ENCODE results near the gene HOTAIR.

Gene HOTAIR

DNA sequence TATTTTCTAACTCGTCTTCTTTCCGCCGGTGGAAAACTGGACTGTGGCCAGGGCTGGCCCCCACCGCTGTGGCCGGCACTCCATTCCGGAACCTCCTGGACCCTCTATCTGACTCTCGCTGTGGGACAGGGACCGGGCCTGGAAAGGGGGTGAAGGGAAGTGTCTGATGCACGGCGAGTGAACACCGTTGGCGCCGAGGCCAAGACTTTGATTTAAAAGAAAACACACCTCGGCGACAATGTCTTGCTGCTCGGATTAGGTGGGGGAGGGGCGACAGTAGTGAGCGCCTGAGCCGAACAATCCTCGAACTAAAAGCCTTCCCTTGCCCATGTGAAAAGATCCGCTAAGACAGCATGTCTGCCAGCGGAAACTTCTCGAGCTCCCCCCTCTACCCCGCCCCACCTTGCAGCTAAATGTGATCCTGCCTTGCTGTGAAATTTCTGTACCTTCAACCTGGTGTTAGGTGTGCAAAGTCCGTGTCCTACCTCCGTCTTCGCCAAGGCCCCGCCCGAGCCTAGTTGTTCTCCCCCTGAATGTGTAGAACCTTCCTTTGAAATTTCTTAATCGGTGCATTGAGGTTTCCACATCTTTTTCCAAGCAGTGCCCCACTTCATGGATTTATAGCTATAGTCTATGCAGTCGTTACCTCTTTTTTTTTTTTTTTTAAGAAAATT is 862 bp upstream of the HOTAIR start:
- no peak for DNase-seq (ENCODE audit: low spot score)

- no peak for DNase-seq (ENCODE audit: low spot score)
Measured at GRCh38 chr12:53975064-53975471, 314 bp upstream of the HOTAIR start.

DNA sequence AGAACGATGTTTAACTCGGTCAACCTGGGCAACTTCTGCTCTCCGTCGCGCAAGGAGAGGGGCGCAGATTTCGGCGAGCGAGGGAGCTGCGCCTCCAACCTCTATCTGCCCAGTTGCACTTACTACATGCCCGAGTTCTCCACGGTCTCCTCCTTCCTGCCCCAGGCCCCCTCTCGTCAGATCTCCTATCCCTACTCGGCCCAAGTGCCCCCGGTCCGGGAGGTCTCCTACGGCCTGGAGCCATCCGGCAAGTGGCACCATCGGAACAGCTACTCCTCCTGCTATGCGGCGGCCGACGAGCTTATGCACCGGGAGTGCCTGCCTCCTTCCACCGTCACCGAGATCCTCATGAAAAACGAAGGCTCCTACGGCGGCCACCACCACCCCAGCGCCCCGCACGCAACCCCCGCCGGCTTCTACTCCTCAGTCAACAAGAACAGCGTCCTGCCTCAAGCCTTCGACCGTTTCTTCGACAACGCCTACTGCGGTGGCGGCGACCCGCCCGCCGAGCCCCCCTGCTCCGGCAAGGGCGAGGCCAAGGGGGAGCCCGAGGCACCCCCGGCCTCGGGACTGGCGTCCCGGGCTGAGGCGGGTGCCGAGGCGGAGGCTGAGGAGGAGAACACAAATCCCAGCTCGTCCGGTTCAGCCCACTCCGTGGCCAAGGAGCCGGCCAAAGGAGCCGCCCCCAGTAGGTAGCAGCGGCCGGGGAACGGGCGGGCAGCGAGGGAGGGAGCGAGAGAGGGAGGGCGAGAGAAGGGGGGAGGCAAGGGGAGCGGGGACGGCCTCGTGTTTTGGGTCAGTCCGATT is 1.3 kb downstream of the HOTAIR start:
- no peak for DNase-seq (ENCODE audit: low spot score)

GRCh38 chr12:53972722-53973235 is 2.0 kb downstream of the HOTAIR start, which contains the start of gene HOXC11:
HOXC11 (plus strand) TSS chr12:53973126; CDS start chr12:53973242, 116 bp downstream.
- DNase-seq (ENCODE audit: low spot score) = no peak

GRCh38 chr12:53972152-53972702 is 2.5 kb downstream of the HOTAIR start:
- no peak for DNase-seq (ENCODE audit: low spot score)

GRCh38 chr12:53971686-53972085 is 3.1 kb downstream of the HOTAIR start:
- no peak for DNase-seq (ENCODE audit: low spot score)

GRCh38 chr12:53971129-53971528 is 3.6 kb downstream of the HOTAIR start:
- no peak for DNase-seq (ENCODE audit: low spot score)

DNA sequence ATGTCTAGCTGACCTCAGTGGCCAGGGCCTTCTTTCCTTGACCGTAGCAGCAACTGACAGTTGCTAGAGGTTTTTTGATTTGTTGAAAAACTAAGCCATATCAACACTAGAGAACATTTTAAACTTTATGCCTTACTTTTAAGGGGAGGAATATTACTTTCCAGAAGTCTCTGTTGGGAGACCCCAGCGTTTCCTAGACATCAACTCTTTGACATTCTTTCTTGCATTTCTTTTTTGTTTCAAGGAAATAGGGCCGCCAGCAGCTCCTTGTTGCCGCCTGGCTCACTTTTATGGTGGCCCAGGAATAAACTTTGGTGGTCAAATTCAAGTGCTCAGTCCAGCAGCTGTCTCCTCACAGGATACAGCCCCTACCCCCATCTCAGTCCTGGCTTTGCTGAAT is 4.3 kb downstream of the HOTAIR start:
- DNase-seq (ENCODE audit: low spot score) = no peak

- DNase-seq (ENCODE audit: low spot score) = no peak
Measured at GRCh38 chr12:53969588-53970259, 5.0 kb downstream of the HOTAIR start.

DNA sequence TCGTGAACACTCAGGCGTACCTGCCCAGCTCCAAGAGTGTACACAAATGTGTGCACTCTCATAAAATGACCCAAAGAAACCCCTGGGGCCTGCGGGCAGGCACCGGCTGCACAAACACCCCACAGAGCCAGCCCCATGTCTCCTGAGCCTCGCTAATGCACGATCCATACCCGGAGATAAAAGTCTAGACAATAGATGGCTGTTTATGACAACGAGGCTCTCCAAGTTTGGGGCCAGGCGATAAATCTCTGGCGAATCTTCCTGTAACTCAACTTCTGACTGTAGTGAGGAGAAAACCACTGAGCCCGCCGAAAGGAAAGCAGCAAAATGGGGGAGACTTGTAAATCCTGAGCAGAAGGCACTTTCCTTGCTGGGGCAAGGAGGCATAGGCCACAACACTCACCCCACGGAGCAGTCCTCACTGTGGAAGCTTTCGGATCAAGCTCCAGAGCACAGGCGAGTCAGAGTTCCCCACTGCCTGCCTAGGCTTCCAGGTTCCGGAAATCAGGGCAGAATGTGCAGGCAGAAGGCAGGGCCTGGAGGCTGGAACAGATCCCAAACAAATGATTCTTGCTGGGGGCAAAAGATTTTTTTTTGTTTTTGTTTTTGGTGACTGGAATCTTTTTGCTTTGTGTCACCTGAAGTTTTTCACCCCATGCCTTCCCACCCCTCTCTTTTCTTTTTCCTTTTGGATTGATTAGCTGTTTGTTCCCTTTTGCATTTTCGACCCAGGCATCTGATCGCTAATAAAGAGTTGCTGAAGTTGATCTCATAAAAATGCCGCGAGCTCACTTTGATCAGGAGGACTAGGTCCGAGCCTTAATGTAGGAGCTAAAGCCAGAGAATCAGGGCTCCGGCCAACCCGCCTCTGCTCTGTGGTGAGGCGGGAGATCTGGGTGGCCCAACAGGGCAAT is 6.3 kb downstream of the HOTAIR start:
- DNase-seq (ENCODE audit: low spot score) = no peak

DNA sequence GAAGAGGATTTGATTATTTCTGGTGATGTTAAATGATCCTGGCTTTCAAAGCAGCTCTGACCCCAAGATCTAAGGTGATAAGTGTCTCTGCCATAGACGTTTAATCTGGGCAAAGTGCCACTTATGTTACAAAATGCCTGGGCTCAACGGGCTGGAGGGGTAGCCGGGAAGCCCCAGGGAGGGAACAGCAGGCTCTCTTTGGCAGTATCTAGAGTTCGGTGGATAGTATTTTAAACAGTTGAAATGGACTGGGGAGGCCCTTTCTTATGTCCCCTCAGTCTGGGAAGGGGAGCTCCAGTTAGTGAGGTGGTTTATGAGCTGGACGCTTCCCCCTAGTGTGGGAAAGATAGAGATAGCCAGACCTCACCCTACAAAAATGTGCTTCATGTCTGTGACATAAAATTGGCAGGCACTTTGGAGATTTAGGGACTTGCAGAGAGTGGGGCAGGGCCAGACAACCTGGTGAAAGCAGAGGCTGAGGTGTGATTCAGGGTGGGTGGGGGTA is 7.3 kb downstream of the HOTAIR start:
- no peak for DNase-seq (ENCODE audit: low spot score)

DNA sequence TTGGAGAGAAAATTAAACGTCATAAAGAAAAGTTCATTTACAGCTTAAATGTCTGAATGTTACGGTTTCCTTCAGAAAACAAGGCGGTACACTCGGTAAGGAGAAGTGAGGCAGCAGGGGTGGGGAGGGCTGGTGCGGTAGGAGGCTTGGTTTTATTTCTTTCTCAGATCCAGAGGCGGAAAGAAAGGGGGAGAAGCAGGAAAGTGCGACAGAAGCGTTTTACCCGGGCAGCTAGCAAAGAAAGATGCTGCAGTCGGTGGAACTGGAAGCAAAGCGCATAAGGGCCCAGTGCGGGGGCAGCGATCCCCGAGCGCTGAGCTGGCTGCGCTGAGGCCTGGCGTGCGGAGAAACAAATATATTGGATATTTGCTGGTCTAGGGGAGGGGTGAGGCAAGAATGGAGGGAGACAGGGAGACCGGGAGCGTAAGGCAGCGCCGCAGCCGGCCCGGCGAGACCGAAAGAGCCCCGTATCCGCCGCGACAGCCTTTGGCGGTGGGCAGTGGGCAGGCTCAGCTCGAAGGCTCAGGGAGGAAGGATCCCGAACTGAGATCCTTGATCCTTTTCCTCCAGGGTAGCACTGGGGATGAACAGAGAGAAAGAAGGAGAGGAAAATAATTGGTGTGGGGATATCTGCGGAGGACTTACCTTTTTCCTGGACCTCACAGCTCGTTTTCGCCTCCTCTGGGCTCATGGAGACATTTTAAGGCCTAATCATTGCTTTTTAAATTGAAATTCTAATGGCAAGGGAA is 8.2 kb downstream of the HOTAIR start:
- no peak for DNase-seq (ENCODE audit: low spot score)

DNA sequence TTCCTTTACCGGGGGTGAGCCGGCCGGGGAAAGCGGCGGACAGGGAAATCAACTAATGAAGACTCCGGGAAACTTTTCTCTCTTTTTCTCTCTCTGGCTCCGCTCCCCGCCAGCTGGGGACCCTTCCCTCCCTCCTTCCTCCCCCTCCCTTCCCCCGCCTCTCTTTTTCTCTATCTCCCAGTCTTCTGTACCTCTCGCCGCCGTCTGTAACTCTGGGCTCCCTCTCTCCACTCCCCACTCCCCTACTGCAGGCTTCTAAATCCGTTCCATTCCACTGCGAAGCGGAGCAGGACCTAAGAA is 8.7 kb downstream of the HOTAIR start:
- no peak for DNase-seq (ENCODE audit: low spot score)

DNA sequence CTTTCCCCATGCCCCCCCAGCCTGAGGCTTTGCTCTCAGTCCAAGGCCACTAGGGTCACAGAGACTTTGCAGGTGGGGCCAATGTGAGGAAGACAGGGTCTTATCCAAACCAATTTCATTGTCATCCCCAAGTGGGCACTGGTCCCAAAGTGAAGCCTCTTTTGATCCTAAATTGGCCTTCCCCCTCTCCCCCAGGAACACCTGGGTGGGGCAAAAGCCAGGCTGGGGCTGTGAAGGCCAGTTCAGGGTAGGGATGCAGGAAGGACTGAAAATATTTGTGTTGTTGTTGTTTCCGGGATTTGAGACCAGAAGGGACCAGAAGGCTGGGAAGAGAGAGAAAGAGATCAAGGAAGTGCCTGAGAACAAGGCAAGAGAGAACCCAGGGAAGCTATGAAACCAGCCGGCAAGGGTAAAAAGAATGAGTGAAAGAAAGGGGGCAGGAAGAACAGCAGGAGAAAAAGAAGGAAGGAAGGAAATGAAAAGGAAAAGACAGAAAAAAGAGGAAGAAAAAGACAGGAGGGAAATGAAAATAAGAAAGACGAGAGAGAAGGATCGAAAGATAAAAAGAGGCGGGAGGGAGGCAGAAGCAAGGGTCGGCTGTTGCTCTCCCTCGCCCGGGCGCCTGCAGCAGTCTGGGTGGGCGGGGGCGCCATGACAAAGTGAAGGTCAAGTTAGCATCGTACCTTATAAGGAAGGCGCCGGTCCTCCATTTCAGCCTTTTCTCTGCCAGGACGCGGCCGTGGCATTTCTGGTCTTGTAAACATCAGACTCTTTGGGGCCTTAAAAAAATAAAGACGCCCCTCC is 9.3 kb downstream of the HOTAIR start:
- DNase-seq (ENCODE audit: low spot score) = no peak

DNA sequence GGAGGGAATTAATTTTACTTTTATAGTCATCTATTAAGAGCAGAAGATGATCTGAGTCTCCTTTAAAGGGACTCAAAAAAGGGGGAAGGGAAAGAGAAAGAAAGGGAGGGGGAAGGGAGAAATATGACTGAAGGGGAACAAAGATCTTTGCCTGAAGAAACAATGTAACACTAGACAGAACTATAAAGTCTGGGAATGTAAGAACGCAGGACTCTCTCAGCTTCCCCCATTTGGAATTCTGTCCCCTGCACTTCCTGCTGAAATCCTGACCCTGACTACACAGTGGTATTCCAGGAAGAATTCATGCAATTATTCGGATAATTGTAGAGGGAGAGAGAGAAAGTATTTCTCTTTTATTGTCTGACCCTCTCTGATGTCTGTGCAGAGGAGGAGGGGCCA is 10.4 kb downstream of the HOTAIR start:
- no peak for DNase-seq (ENCODE audit: low spot score)

DNA sequence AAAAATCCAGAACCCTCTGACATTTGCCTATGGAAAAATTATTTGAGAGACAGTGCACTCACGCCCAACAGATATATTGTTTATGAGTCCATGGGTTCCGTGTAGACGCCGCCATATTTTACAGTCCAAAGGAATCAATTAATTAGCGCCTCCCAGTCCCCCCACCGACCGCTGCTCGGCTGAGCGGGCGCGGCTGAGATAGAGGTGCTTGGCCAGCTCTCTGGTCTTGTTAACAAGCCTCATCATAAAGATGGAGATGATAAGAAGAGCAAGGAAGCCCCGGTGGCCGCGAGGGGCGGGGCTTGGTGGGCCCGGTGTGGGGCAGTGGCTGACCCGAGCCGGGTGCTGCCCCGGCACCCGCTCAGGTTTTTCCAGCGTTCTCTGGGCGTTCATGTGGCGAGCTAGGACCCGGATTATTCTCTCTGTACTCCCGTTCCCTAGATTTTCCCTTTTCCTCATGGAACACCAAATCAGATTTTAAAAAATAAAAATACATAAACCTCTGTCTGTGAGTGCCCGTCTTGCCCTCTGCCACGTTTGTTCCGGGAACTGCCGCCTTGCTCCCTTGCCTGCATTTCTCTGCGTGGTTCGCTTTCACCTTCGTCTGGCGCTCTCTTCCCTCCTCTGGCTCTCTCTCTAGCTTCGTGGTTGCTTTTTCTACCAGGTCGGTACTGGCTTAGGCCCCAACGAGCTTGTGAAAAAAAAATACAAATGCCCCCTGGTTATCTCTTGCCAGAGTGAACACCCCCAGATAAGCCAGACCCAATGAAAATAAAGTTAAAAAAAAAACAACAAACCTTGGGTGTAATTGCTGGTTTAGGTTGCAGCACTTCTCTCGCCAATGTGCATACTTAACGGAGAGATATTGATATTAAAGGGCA is 11.1 kb downstream of the HOTAIR start:
- no peak for DNase-seq (ENCODE audit: low spot score)

DNA sequence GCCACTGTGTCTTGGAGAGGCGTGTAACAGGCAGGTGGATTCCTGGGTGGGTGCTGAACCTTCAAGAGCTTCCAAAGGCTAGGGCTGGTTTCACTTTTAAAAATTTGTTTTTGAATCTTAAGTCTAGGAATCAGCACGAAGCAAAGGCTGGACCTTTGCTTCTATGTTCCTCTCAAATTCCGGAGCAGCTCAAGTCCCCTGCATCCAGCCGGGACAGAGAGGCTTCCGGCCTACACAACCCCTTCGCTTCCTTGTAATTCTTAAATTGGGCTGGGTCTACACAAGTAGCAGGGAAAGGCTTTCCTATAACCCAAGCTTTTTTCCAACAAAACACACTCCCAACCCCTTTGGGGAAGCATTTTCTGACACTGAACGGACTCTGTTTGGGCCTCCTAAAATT is 11.7 kb downstream of the HOTAIR start:
- DNase-seq (ENCODE audit: low spot score) = no peak

DNA sequence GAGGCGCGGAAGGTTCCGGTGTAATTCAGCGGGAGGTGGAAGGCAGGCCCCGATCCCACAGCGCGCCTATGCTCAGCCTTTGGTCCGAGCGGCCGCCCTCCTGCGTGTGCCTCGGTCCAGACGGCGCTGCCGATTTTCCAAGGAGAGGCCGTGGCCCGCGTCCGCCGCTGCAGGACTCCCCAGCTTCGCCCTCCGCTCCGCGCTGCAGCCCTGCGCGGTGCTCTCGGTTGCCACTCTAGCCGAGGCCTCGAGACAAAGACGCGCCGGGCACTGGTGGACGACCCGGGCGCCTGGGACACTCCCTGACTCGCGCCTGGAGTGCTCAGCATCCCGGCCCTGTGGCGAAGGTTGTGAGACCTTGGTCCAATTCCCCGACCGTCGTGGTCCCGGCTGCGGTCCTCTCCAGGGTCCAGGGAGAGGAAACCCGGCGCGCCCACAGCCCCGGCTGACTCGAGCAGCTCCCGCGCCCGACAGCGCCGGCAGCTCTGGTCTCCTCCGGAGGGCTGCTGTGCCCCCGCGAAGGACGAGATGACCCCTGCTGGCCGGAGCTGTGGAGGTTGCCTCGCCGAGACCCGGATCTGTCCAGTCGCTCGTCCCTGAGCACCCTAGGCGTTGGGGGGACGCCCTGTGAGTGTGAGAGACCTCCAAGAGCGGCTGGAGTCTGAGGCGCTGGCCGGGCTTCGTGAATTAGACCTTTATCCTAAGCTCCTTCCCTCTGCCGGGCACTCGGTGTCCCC is 13.6 kb downstream of the HOTAIR start:
- no peak for DNase-seq (ENCODE audit: low spot score)

Data from CD4-positive, alpha-beta T cell treated with Interleukin-6 at 100 ng/mL for 8 hours (primary cell).